Breast epithelium (tissue), 4 donors: ENCODE data around the gene MRPL9. TPM values are rescaled to one million over a fixed set of nuclear protein-coding genes. Genes with fewer than 3 reads are reported as not detected.

Source experiments
- DNase-seq, 2 donors: peaks; one replicate each; pipeline ENCODE4 v3.0.0-alpha.2; 2019; ENCODE audit warnings: low spot score in 2 of 2
- H3K27ac ChIP-seq, 2 donors: fragments of 200-600 bp; sonication (generic) in 1 of 2; one replicate each; pipeline ENCODE4 v1.5.1; 2016 to 2019; ENCODE audit warnings: mild to moderate bottlenecking in 1 of 2
- H3K27me3 ChIP-seq, 2 donors: fragments of 200-600 bp; sonication (generic) in 1 of 2; one replicate each; pipeline versions ENCODE4 v1.5.1 to v1.6.0; 2017 to 2019; ENCODE audit warnings: control low read depth in 1 of 2, mild to moderate bottlenecking in 1 of 2
- H3K36me3 ChIP-seq: fragments of 200-600 bp; one replicate; pipeline ENCODE4 v1.5.1; 2019
- H3K4me1 ChIP-seq, 2 donors: fragments of 200-600 bp; sonication (generic); one replicate each; pipeline ENCODE4 v1.5.1; 2016 to 2019; ENCODE audit warnings: control low read depth in 1 of 2
- H3K4me3 ChIP-seq, 3 donors: fragments of 200-600 bp; sonication (generic); 1 replicate in 2 of 3; 2 replicates in 1 of 3; pipeline ENCODE4 v1.5.1; 2016 to 2019; ENCODE audit warnings: mild to moderate bottlenecking in 3 of 3, moderate library complexity in 2 of 3
- H3K9me3 ChIP-seq, 2 donors: fragments of 200-600 bp; sonication (generic) in 1 of 2; one replicate each; pipeline ENCODE4 v1.5.1; 2016 to 2019; ENCODE audit warnings: control low read depth in 1 of 2
- POLR2A ChIP-seq: fragments of 450-650 bp; IDR thresholded peaks from one replicate; pipeline ENCODE4 v1.6.1; 2016; ENCODE audit warnings: antibody characterized with exemption, mild to moderate bottlenecking, moderate library complexity
- POLR2AphosphoS5 ChIP-seq, 3 donors: sonication (generic); formaldehyde crosslinking; IDR thresholded peaks; one replicate each; pipeline ENCODE4 v1.6.1; 2017; ENCODE audit warnings: antibody characterized with exemption in 3 of 3
- intact Hi-C: fragments of 100-400 bp; cut with DNase I; formaldehyde crosslinking; loops from one replicate; pipeline ENCODE4 v1.15.1; 2023; ENCODE audit warnings: low total_unique reads
- total RNA-seq, 3 donors: library from RNA; depleted of rRNA; stranded (reverse); fragments of >200 nt; gene quantifications; one replicate each; pipeline ENCODE4 v1.1.0, GENCODE V29; 2016
- TF ChIP-seq, protein P1 (sequence below), 3 donors: fragments of 450-650 bp; IDR thresholded peaks; one replicate each; pipeline ENCODE4 v1.5.1; 2016 to 2017; ENCODE audit warnings: antibody characterized with exemption in 3 of 3, mild to moderate bottlenecking in 3 of 3, moderate library complexity in 3 of 3

The MRPL9 gene
- total RNA-seq, 3 donors from 2014 or later = 58.3 to 68.5 (median 66.9) TPM

- Histone ChIP-seq H3K27me3 (no peaks in the 10 kb centered on the region), H3K36me3 (no peaks in the 10 kb centered on the region), H3K27ac (no peak overlapping the region), H3K9me3 (no peaks in the 10 kb centered on the region), H3K4me1 (no peaks in the 10 kb centered on the region), H3K4me3 (no peak overlapping the region)
- no peak for DNase-seq
- TF ChIP-seq POLR2AphosphoS5 (IDR thresholded peaks at IDR 0.05) (no peak), POLR2A (no peak)
- intact Hi-C loops = no loop called here
Observed at GRCh38 chr1:151803164-151803563, 39.9 kb upstream of the MRPL9 start.

DNA sequence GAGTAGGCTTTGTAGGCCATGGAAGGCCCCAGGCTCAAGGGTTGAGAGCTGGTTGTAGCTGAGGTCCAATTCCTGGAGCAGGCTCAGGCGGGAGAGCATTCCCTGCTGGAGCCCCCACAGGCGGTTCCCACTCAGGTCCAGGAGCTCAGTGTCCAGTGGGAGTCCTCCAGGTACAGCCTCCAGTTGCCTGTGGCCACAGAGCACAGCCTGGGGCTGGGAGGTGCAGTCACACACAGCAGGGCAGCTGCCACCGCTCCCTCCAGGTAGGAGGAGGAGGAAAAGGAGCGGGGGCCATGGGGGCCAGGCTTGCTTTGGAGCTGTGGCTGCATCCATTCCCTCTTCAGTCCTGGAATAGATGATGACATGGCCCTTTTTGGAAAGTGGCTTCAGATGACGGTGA lies 39.1 kb upstream of the MRPL9 start:
- TF ChIP-seq, protein P1, sequence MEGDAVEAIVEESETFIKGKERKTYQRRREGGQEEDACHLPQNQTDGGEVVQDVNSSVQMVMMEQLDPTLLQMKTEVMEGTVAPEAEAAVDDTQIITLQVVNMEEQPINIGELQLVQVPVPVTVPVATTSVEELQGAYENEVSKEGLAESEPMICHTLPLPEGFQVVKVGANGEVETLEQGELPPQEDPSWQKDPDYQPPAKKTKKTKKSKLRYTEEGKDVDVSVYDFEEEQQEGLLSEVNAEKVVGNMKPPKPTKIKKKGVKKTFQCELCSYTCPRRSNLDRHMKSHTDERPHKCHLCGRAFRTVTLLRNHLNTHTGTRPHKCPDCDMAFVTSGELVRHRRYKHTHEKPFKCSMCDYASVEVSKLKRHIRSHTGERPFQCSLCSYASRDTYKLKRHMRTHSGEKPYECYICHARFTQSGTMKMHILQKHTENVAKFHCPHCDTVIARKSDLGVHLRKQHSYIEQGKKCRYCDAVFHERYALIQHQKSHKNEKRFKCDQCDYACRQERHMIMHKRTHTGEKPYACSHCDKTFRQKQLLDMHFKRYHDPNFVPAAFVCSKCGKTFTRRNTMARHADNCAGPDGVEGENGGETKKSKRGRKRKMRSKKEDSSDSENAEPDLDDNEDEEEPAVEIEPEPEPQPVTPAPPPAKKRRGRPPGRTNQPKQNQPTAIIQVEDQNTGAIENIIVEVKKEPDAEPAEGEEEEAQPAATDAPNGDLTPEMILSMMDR (IDR thresholded peaks at IDR 0.05) = no peak
- TF ChIP-seq POLR2A (no peak), POLR2AphosphoS5 (IDR thresholded peaks at IDR 0.05) (no peak)

DNA sequence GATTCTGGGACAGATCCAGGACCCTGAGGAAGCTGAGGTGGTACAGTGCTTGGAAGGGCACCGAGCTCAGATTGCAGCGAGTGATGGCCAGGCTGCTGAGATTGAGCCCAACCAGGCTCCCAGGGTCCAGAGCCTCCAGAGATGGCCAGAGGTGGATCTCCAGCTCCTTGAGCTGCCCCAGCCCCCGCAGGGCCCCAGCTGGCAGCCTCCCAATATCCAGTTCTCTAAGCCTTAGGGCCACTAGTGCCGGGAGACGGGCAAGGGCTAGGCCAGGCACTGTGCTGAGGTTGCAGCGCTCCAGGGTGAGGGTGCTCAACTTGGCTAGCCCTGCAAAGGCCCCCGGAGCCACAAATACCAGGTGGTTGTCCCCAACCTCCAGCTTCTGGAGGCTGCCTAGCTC lies 38.5 kb upstream of the MRPL9 start:
- intact Hi-C loops = no loop called here
- Histone ChIP-seq H3K27ac (no peak overlapping the region), H3K4me3 (no peak overlapping the region), H3K36me3 (no peaks in the 10 kb centered on the region), H3K27me3 (no peaks in the 10 kb centered on the region), H3K9me3 (no peaks in the 10 kb centered on the region), H3K4me1 (no peaks in the 10 kb centered on the region)
- DNase-seq = no peak
- TF ChIP-seq POLR2AphosphoS5 (IDR thresholded peaks at IDR 0.05) (no peak), POLR2A (no peak)

More for the DNA sequence above, 39.1 kb upstream of the MRPL9 start:
- H3K36me3 ChIP-seq = no peaks in the 10 kb centered on the region
- no peaks in the 10 kb centered on the region for H3K27me3 ChIP-seq
- H3K27ac ChIP-seq = no peak overlapping the region
- no peak overlapping the region for H3K4me3 ChIP-seq
- intact Hi-C loops = no loop called here
- no peaks in the 10 kb centered on the region for H3K4me1 ChIP-seq
- H3K9me3 ChIP-seq = no peaks in the 10 kb centered on the region
- no peak for DNase-seq

DNA sequence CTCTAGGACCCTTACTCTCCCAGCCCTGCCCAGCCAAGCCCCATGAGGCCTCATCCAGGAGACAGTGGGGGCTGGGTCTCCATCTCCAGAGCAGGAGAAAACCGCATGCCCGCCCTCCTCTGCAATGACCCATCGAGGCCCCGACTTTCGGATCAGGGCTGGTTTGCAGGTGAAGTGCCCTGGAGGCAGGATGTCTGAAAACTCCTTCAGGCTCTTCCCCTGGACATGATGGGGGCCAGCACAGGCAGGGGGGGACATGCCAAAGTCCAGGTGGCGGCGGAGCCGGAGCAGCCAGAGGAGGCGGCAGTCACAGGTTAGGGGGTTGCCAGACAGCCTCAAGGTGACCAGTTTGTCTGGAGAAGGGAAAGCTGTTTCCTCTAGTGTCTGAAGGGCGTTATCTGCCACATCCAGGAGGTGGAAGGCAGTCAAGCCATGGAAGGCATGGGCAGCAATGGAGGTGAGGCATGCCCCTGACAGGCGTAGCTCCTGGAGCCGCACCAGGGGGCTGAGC lies 38.1 kb upstream of the MRPL9 start:
- Histone ChIP-seq H3K9me3 (no peaks in the 10 kb centered on the region), H3K27me3 (no peaks in the 10 kb centered on the region), H3K27ac (no peak overlapping the region), H3K36me3 (no peaks in the 10 kb centered on the region), H3K4me1 (no peaks in the 10 kb centered on the region), H3K4me3 (no peak overlapping the region)
- intact Hi-C loops = no loop called here
- no peak for TF ChIP-seq POLR2A
- TF ChIP-seq, protein P1 (IDR thresholded peaks at IDR 0.05) = no peak
- TF ChIP-seq POLR2AphosphoS5 (IDR thresholded peaks at IDR 0.05) = no peak
- no peak for DNase-seq

- Histone ChIP-seq H3K4me3 (no peak overlapping the region), H3K9me3 (no peaks in the 10 kb centered on the region)
Observed at GRCh38 chr1:151800830-151801229, 37.5 kb upstream of the MRPL9 start.

More at GRCh38 chr1:151800830-151801229, 37.5 kb upstream of the MRPL9 start:
- Histone ChIP-seq H3K27me3 (no peaks in the 10 kb centered on the region), H3K27ac (no peak overlapping the region), H3K36me3 (no peaks in the 10 kb centered on the region), H3K4me1 (no peaks in the 10 kb centered on the region)
- intact Hi-C loops = no loop called here
- TF ChIP-seq POLR2A = no peak
- TF ChIP-seq, protein P1 (IDR thresholded peaks at IDR 0.05) = no peak
- TF ChIP-seq POLR2AphosphoS5 (IDR thresholded peaks at IDR 0.05) = no peak
- DNase-seq = no peak
